ENCODE measurements around the gene SMIM1.

DNA sequence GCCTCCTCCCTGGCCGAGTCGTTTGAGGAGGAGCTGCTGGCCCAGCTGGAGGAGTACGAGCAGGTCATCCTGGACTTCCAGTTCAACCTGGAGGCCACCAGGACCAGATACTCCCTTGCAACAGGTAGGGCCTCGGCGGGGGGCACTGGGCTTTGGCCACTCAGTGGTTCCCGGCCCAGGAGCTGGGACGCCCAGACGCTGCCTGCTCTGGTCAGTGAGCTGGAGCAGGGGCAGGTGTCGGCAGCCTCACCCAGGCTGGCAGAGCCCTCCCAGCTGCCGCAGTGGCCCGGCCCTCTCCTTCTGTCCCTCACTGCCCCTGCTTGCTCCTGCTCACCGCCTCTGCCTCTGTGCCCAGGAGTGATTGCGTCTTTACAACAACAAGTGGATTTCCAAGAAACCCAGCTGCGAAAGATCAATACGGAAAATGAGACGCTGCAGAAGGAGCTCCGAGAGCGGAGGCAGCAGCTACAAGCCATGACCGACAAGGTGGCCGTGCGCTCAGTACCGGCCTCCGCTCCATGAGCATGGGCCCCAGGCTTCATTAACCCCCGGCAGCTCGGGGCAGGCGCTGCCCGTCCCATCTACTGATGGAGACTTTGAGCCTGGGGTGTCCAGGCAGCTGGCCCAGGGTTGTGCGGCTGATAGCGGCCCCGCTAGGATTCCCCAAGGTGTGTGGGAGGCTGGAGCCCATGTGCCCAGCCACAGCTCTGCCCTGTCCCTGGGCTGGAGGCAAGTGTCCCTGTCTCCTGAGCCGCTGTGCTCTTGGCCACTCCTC is 9.0 kb upstream of the SMIM1 start:
- TF ChIP-seq, protein P1, sequence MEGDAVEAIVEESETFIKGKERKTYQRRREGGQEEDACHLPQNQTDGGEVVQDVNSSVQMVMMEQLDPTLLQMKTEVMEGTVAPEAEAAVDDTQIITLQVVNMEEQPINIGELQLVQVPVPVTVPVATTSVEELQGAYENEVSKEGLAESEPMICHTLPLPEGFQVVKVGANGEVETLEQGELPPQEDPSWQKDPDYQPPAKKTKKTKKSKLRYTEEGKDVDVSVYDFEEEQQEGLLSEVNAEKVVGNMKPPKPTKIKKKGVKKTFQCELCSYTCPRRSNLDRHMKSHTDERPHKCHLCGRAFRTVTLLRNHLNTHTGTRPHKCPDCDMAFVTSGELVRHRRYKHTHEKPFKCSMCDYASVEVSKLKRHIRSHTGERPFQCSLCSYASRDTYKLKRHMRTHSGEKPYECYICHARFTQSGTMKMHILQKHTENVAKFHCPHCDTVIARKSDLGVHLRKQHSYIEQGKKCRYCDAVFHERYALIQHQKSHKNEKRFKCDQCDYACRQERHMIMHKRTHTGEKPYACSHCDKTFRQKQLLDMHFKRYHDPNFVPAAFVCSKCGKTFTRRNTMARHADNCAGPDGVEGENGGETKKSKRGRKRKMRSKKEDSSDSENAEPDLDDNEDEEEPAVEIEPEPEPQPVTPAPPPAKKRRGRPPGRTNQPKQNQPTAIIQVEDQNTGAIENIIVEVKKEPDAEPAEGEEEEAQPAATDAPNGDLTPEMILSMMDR (IDR thresholded peaks at IDR 0.05): no peak
- TF ChIP-seq POLR2A (IDR thresholded peaks at IDR 0.05) (no peak), POLR2AphosphoS5 (IDR thresholded peaks at IDR 0.05) (no peak), EP300 (IDR thresholded peaks at IDR 0.05) (no peak)

Data from gastroesophageal sphincter (tissue), 3 donors.